PC-9 (cell line): ENCODE measurements around the gene LOXL3. TPM values are rescaled to one million over a fixed set of nuclear protein-coding genes. Genes with fewer than 3 reads are reported as not detected.

Experiments used
- BruUV-seq: library from RNA; stranded (reverse); fragments of 400-500 nt; replicated peaks from 2 replicates; lab custom pipeline; 2021; lab: Mats Ljungman, UMichigan
- CTCF ChIA-PET: fragments of 300-600 bp; sonication (Branson Sonifier 250); formaldehyde crosslinking; loops from one replicate; lab custom pipeline; 2022; ENCODE audit warnings: antibody characterized with exemption; lab: Charles Lee
- POLR2A ChIA-PET: fragments of 300-600 bp; sonication (Branson Sonifier 250); formaldehyde crosslinking; loops from one replicate; lab custom pipeline; 2022; ENCODE audit warnings: antibody characterized with exemption; ENCODE audit not compliant: unreplicated experiment; lab: Charles Lee
- DNase-seq, 2 experiments: peaks; one replicate each; pipeline versions ENCODE4 v3.0.0 to v3.0.0-alpha.2; 2015 to 2022; ENCODE audit warnings: mixed read lengths in 1 of 2
- H2AFZ ChIP-seq: fragments of 200-600 bp; sonication (generic); 2 replicates; pipeline ENCODE4 v1.8.1; 2017; ENCODE audit warnings: antibody characterized with exemption
- H3F3A ChIP-seq: fragments of 200-600 bp; sonication (generic); 2 replicates; pipeline ENCODE4 v1.8.1; 2017; ENCODE audit warnings: antibody characterized with exemption, mild to moderate bottlenecking, low read depth; ENCODE audit not compliant: insufficient read depth
- H3K27ac ChIP-seq: fragments of 200-600 bp; sonication (generic); 2 replicates; pipeline ENCODE4 v1.6.1; 2016; ENCODE audit warnings: mixed run types
- H3K27me3 ChIP-seq: fragments of 200-600 bp; sonication (generic); 2 replicates; pipeline ENCODE4 v1.6.1; 2016; ENCODE audit warnings: low read depth, mixed run types; ENCODE audit not compliant: insufficient read depth
- H3K36me3 ChIP-seq: fragments of 200-600 bp; sonication (generic); 2 replicates; pipeline ENCODE4 v1.6.1; 2016; ENCODE audit warnings: low read depth, mixed run types
- H3K4me1 ChIP-seq: fragments of 200-600 bp; sonication (generic); replicated peaks from 2 replicates; pipeline ENCODE4 v1.6.1; 2016; ENCODE audit warnings: mixed run types; ENCODE audit not compliant: insufficient read depth
- H3K4me2 ChIP-seq: fragments of 200-600 bp; sonication (generic); 2 replicates; pipeline ENCODE4 v1.6.1; 2017; ENCODE audit warnings: mixed run types
- H3K4me3 ChIP-seq: fragments of 200-600 bp; sonication (generic); 2 replicates; pipeline ENCODE4 v1.6.1; 2016; ENCODE audit warnings: mixed run types
- H3K79me2 ChIP-seq: fragments of 200-600 bp; sonication (generic); 2 replicates; pipeline ENCODE4 v1.6.1; 2017; ENCODE audit warnings: low read depth, mixed run types
- H3K9me2 ChIP-seq: fragments of 200-600 bp; sonication (generic); 2 replicates; pipeline ENCODE4 v1.8.1; 2017; ENCODE audit warnings: mild to moderate bottlenecking; ENCODE audit not compliant: insufficient read depth
- H3K9me3 ChIP-seq: fragments of 200-600 bp; sonication (generic); 2 replicates; pipeline ENCODE4 v1.8.1; 2016; ENCODE audit warnings: low read depth; ENCODE audit not compliant: insufficient read depth
- H4K20me1 ChIP-seq: fragments of 200-600 bp; sonication (generic); 2 replicates; pipeline ENCODE4 v1.8.1; 2017; ENCODE audit not compliant: insufficient read depth
- EZH2 ChIP-seq: fragments of 200-600 bp; sonication (generic); IDR thresholded peaks from 2 replicates; pipeline ENCODE4 v1.8.0; 2017; ENCODE audit warnings: antibody characterized with exemption, low read depth
- intact Hi-C: fragments of 100-400 bp; cut with micrococcal nuclease; formaldehyde crosslinking; loops from one replicate; pipeline ENCODE4 v1.10.0; 2022; ENCODE audit not compliant: unreplicated experiment
- total RNA-seq: library from RNA; stranded (reverse); gene quantifications from 2 replicates; pipeline ENCODE4 v1.2.3, GENCODE V29; 2021
- TF ChIP-seq, protein P1 (sequence below): fragments of 200-600 bp; sonication (generic); conservative IDR thresholded peaks from 2 replicates; pipeline ENCODE4 v1.6.1; 2017; ENCODE audit warnings: mixed run types, antibody characterized with exemption, mild to moderate bottlenecking, moderate library complexity

The LOXL3 gene
- total RNA-seq, 1 experiment from 2014 or later: 3.1 TPM

DNA sequence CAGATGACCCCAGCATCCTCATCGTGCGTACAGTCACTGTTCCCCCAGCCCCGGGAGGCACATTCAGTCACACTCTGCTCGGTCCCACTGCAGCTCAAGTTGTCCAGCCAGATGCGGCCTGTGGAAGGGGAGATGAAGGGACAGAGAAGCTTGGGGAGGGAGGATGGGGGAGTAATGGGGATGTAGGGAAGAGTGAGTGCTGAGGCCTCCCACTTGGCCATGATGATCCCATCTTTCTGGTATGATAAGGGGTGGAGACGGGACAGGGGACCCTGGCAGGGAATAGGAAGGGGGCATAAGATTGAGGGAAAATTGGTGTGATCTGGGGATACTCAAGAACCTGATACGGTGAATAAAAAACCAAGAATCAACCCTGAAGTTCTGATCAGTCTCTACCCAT, 3.5 kb downstream of the LOXL3 start:
- H3K4me3 ChIP-seq: peak overlapping the region; percentile 89; the same call in 1 of the 2 replicates
- no peak for TF ChIP-seq EZH2
- TF ChIP-seq, protein P1, sequence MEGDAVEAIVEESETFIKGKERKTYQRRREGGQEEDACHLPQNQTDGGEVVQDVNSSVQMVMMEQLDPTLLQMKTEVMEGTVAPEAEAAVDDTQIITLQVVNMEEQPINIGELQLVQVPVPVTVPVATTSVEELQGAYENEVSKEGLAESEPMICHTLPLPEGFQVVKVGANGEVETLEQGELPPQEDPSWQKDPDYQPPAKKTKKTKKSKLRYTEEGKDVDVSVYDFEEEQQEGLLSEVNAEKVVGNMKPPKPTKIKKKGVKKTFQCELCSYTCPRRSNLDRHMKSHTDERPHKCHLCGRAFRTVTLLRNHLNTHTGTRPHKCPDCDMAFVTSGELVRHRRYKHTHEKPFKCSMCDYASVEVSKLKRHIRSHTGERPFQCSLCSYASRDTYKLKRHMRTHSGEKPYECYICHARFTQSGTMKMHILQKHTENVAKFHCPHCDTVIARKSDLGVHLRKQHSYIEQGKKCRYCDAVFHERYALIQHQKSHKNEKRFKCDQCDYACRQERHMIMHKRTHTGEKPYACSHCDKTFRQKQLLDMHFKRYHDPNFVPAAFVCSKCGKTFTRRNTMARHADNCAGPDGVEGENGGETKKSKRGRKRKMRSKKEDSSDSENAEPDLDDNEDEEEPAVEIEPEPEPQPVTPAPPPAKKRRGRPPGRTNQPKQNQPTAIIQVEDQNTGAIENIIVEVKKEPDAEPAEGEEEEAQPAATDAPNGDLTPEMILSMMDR: no peak
- H3K27me3 ChIP-seq: no peaks in the 10 kb centered on the region
- no peak overlapping the region for H3K27ac ChIP-seq
- H3K79me2 ChIP-seq: peaks cover 16% of the 10 kb centered on the region
- intact Hi-C loops: no loop called here
- no peak for DNase-seq
- peaks cover 16% of the 10 kb centered on the region for H3K4me1 ChIP-seq
- H2AFZ ChIP-seq: no peak overlapping the region
- ChIA-PET CTCF (no interaction called here), POLR2A (no interaction called here)
- peaks cover 25% of the 10 kb centered on the region; the same call in 1 of the 2 replicates for H3F3A ChIP-seq
- peak overlapping the region; percentile 94 for H3K4me2 ChIP-seq
- no peaks in the 10 kb centered on the region for H4K20me1 ChIP-seq
- no TSS peak for BruUV-seq
- H3K9me2 ChIP-seq: no peaks in the 10 kb centered on the region
- no peaks in the 10 kb centered on the region for H3K36me3 ChIP-seq
- no peaks in the 10 kb centered on the region for H3K9me3 ChIP-seq

DNA sequence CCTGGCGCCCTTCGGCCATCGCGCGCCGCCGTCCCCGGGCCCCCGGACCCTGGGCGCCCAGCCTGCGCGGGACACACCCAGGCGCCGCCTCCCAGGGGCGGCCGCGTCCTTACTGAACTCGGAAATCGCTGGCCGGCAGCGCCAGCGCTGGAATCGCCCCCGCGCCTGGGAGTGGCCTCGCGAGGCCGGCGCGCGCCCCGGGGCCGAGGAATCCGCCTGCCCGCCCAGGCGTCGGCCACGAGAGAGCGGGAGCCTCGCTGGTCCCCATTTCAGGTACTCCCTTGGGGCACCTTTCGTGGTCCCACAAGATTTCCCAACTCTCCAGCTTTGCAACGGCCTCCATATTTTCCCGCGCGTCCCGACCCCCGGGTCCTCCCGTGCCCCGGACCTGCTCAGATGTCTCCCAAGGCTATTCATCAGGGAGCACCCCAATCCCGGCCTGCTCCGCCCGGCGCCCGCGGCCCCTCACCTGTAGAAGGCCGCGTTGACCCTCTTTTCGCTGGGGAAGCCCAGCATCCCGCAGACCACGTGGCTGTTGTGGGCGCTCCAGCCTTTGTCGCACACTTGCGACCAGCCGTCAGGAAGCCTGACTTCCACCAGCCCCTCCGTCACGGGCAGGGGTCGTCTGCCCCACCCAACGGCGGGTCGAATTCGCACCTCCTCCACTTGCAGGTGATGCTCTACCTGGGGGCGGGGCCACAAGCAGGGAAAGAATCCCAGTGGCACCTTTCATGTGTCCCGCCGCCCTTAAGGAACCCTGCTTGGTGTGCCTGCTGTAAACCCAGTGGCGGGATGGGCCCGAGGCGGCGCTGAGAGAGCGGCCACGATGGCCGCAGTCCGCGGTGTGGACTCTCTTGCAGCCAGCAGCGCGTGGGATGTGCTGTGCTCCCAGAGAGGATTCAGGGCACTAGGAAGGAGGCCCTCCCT, 4.6 kb downstream of the LOXL3 start:
- peaks cover 16% of the 10 kb centered on the region for H3K79me2 ChIP-seq
- no peaks in the 10 kb centered on the region for H3K27me3 ChIP-seq
- CTCF ChIA-PET: no interaction called here
- H3K9me3 ChIP-seq: no peaks in the 10 kb centered on the region
- H3F3A ChIP-seq: peaks cover 27% of the 10 kb centered on the region; the same call in 1 of the 2 replicates
- DNase-seq: peak; percentile 49 to 72
- peak overlapping the region; percentile 100 for H2AFZ ChIP-seq
- peak overlapping the region; percentile 94 for H3K4me2 ChIP-seq
- BruUV-seq: TSS peak; percentile 57
- no peak overlapping the region for H3K27ac ChIP-seq
- POLR2A ChIA-PET: no interaction called here
- TF ChIP-seq, protein P1: no peak
- TF ChIP-seq EZH2: no peak
- H4K20me1 ChIP-seq: no peaks in the 10 kb centered on the region
- H3K9me2 ChIP-seq: no peaks in the 10 kb centered on the region
- intact Hi-C loops: loop anchor here (5.0 kb wide), 1 partner anchor 67 kb away; the partner anchor contains the start of genes CCDC142 and TTC31
- H3K4me3 ChIP-seq: peak overlapping the region; percentile 89
- no peaks in the 10 kb centered on the region for H3K36me3 ChIP-seq
- H3K4me1 ChIP-seq: peaks cover 16% of the 10 kb centered on the region

DNA sequence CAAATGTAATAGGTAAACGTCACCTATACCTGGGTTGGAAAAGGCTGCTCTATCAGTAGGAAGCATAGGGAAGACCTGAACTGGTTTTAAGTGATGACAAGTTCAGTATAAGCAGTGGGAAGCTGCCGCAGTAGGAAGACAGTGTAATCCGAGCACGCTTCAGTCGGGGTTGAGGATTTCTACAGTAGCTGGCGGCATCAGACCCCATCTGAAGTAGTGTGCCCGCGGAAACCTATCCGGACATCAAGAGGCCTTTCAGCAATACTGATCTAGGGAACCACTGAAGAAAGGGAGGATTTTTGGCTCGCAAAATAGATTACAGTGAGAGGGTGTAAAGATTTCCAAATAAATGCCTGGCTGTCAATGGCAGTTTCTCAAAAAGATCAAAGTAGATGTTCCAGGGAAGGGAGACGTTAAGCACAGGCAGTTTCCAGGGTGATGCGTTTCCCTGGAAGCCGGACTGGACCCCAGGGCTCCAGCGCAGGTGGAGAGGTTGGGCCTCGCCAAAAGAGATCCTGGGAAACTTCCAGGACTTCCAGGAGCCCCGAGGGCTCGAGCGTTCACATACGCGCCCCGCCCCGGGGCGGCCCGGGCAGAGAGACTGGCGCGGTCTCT, 5.3 kb downstream of the LOXL3 start:
- intact Hi-C loops: loop anchor here (5.0 kb wide), 1 partner anchor 66 kb away; the partner anchor contains the start of genes CCDC142 and TTC31
- Histone ChIP-seq H3F3A (peaks cover 30% of the 10 kb centered on the region; the same call in 1 of the 2 replicates), H3K9me3 (no peaks in the 10 kb centered on the region), H3K4me1 (peaks cover 13% of the 10 kb centered on the region), H4K20me1 (no peaks in the 10 kb centered on the region), H3K27ac (no peak overlapping the region), H3K79me2 (peaks cover 16% of the 10 kb centered on the region), H2AFZ (peak overlapping the region; percentile 100), H3K27me3 (no peaks in the 10 kb centered on the region), H3K4me2 (peak overlapping the region; percentile 94), H3K9me2 (no peaks in the 10 kb centered on the region), H3K36me3 (no peaks in the 10 kb centered on the region), H3K4me3 (peak overlapping the region; percentile 89; the same call in 1 of the 2 replicates)
- POLR2A ChIA-PET: no interaction called here
- CTCF ChIA-PET: no interaction called here
- TSS peak; percentile 27 for BruUV-seq
- no peak for DNase-seq
- TF ChIP-seq EZH2: no peak
- TF ChIP-seq, protein P1: no peak
